Endothelial cell of umbilical vein (primary cell): ENCODE data around the gene LAMA5. TPM values are rescaled to one million over a fixed set of nuclear protein-coding genes. Genes with fewer than 3 reads are reported as not detected.

Experiments used
- BruUV-seq: library from RNA; stranded (reverse); fragments of 400-500 nt; replicated peaks from 2 replicates; lab custom pipeline; 2021; lab: Mats Ljungman, UMichigan
- CTCF ChIA-PET: fragments of 300-600, 350-600 bp; sonication (Branson Sonifier 250); formaldehyde crosslinking; loops from one replicate; lab custom pipeline; 2021; ENCODE audit warnings: antibody characterized with exemption, inconsistent platforms; lab: Charles Lee
- POLR2A ChIA-PET: fragments of 300-600, 350-600 bp; sonication (Branson Sonifier 250); formaldehyde crosslinking; loops from one replicate; lab custom pipeline; 2021; ENCODE audit warnings: antibody characterized with exemption, inconsistent platforms; lab: Charles Lee
- DNase-seq: peaks from one replicate; pipeline ENCODE4 v3.0.0-alpha.2; 2011; ENCODE audit warnings: low read depth, low spot score
- FAIRE-seq: peaks from 2 replicates; lab custom pipeline; 2011; peaks lifted over from hg19 to GRCh38; lab: Jason Lieb, UNC
- H2AFZ ChIP-seq: 2 replicates; pipeline ENCODE4 v1.6.0; 2012; ENCODE audit warnings: low read depth, low read length, control low read depth, inconsistent platforms
- H3K27ac ChIP-seq: 2 replicates; pipeline ENCODE4 v1.5.1; 2011; ENCODE audit warnings: low read depth, mild to moderate bottlenecking, control low read depth, low read length, moderate library complexity; ENCODE audit not compliant: insufficient read depth
- H3K27me3 ChIP-seq, 2 experiments: 2 replicates each; pipeline versions ENCODE4 v1.6.0 to v1.6.1; 2011; ENCODE audit warnings: low read length in 2 of 2, mixed read lengths in 1 of 2; ENCODE audit not compliant: control insufficient read depth in 2 of 2, insufficient read depth in 2 of 2
- H3K36me3 ChIP-seq, 2 experiments: 2 replicates in 1 of 2; 3 replicates in 1 of 2; pipeline ENCODE4 v1.5.1; 2011; ENCODE audit warnings: low read length in 2 of 2, mild to moderate bottlenecking in 1 of 2, moderate library complexity in 1 of 2; ENCODE audit not compliant: control insufficient read depth in 2 of 2, insufficient read depth in 2 of 2; ENCODE audit errors: extremely low read depth in 1 of 2
- H3K4me1 ChIP-seq: 3 replicates; pipeline ENCODE4 v1.5.1; 2011; ENCODE audit warnings: mild to moderate bottlenecking, low read length; ENCODE audit not compliant: control insufficient read depth, insufficient read depth; ENCODE audit errors: extremely low read depth
- H3K4me2 ChIP-seq: 2 replicates; pipeline ENCODE4 v1.6.1; 2011; ENCODE audit warnings: low read length, control low read depth, mixed read lengths; ENCODE audit not compliant: insufficient read depth
- H3K4me3 ChIP-seq, 3 experiments: fragments of 200-600 bp in 1 of 3; sonication (generic), shearing (Covaris generic) in 1 of 3; replicated peaks in 1 of 3; 2 replicates each; pipeline ENCODE4 v1.5.1; 2011 to 2016; ENCODE audit warnings: control low read depth in 3 of 3, low read length in 3 of 3, mild to moderate bottlenecking in 2 of 3, inconsistent platforms in 1 of 3, low read depth in 1 of 3, moderate library complexity in 1 of 3; ENCODE audit not compliant: insufficient read depth in 1 of 3
- H3K79me2 ChIP-seq: 2 replicates; pipeline ENCODE4 v1.6.0; 2012; ENCODE audit warnings: low read length, inconsistent platforms; ENCODE audit not compliant: control insufficient read depth, insufficient read depth
- H3K9ac ChIP-seq: replicated peaks from 2 replicates; pipeline ENCODE3; 2011; ENCODE audit warnings: low read length, control low read depth; ENCODE audit not compliant: insufficient read depth; ENCODE audit errors: extremely low read depth
- H3K9me1 ChIP-seq: replicated peaks from 3 replicates; pipeline ENCODE4 v1.6.0; 2011; ENCODE audit warnings: mild to moderate bottlenecking, low read length; ENCODE audit not compliant: control insufficient read depth, insufficient read depth; ENCODE audit errors: extremely low read depth
- H3K9me3 ChIP-seq: replicated peaks from 2 replicates; pipeline ENCODE4 v1.5.1; 2012; ENCODE audit warnings: low read length, inconsistent platforms; ENCODE audit not compliant: control insufficient read depth, insufficient read depth
- H4K20me1 ChIP-seq: replicated peaks from 2 replicates; pipeline ENCODE3; 2011; ENCODE audit warnings: mild to moderate bottlenecking, low read length; ENCODE audit not compliant: control insufficient read depth, insufficient read depth; ENCODE audit errors: extremely low read depth
- CTCF ChIP-seq, 2 donors: IDR thresholded peaks; 1 replicate in 1 of 2; 2 replicates in 1 of 2; pipeline ENCODE4 v1.5.1; 2011; ENCODE audit warnings: low read length in 2 of 2, mild to moderate bottlenecking in 2 of 2, moderate library complexity in 2 of 2, control low read depth in 1 of 2, inconsistent platforms in 1 of 2, low read depth in 1 of 2; ENCODE audit not compliant: insufficient read depth in 1 of 2; ENCODE audit errors: extremely low read depth in 1 of 2
- EZH2 ChIP-seq: IDR thresholded peaks from 2 replicates; pipeline ENCODE4 v1.6.1; 2012; ENCODE audit warnings: borderline replicate concordance, low read depth, mild to moderate bottlenecking, moderate library complexity, low read length, inconsistent platforms; ENCODE audit not compliant: severe bottlenecking
- FOS ChIP-seq: IDR thresholded peaks from 2 replicates; pipeline ENCODE4 v1.6.1; 2011; ENCODE audit warnings: mild to moderate bottlenecking, low read length, moderate library complexity, borderline replicate concordance; ENCODE audit not compliant: insufficient read depth
- GATA2 ChIP-seq: IDR thresholded peaks from 2 replicates; pipeline ENCODE4 v1.7.0; 2011; ENCODE audit warnings: low read depth, mild to moderate bottlenecking, moderate library complexity, mixed read lengths, low read length; ENCODE audit not compliant: insufficient read length, insufficient read depth
- JUN ChIP-seq: IDR thresholded peaks from 2 replicates; pipeline ENCODE4 v1.6.1; 2011; ENCODE audit warnings: borderline replicate concordance, low read depth; ENCODE audit not compliant: insufficient read length, insufficient read depth
- MAX ChIP-seq: IDR thresholded peaks from 2 replicates; pipeline ENCODE4 v1.6.1; 2011; ENCODE audit not compliant: insufficient read depth, insufficient read length
- MYC ChIP-seq: IDR thresholded peaks from one replicate; pipeline ENCODE4 v1.6.1; 2011; ENCODE audit warnings: mild to moderate bottlenecking, low read depth, low read length
- POLR2A ChIP-seq: IDR thresholded peaks from 2 replicates; pipeline ENCODE4 v1.6.1; 2012; ENCODE audit warnings: low read depth, mild to moderate bottlenecking, control low read depth, low read length
- POLR2AphosphoS5 ChIP-seq: IDR thresholded peaks from 2 replicates; pipeline ENCODE4 v1.6.1; 2012; ENCODE audit warnings: low read depth, mild to moderate bottlenecking, control low read depth, low read length, moderate library complexity; ENCODE audit not compliant: insufficient read depth
- dilution Hi-C: fragments of 300-500 bp; cut with MboI; formaldehyde crosslinking; loops from one replicate; pipeline ENCODE4 v1.15.0; 2019; ENCODE audit warnings: low sequenced_read_pairs; ENCODE audit not compliant: extremely low pct_ligation_motif_present
- intact Hi-C: fragments of 100-400 bp; cut with micrococcal nuclease; formaldehyde crosslinking; loops from one replicate; pipeline ENCODE4 v1.10.0; 2022
- polyA plus RNA-seq, 4 experiments: library from polyadenylated mRNA; depleted of rRNA in 3 of 4; stranded (reverse) in 3 of 4; unstranded in 1 of 4; fragments of >200 nt; gene quantifications; 2 replicates each; pipeline versions ENCODE4 v1.2.1 to v1.2.3, GENCODE V29; 2011 to 2012; ENCODE audit warnings: missing spikeins in 1 of 4
- total RNA-seq: library from RNA; stranded (reverse); gene quantifications from 2 replicates; pipeline ENCODE4 v1.2.3, GENCODE V29; 2021

LAMA5 gene
- total and polyA plus RNA-seq, 2 donors (not counting 3 experiments of a cell fraction or from before 2014, with no cell fraction given): 24.0 to 145 TPM

GRCh38 chr20:62408640-62409039 is 41.5 kb upstream of the LAMA5 start:
- no peaks in the 10 kb centered on the region for H3K36me3 ChIP-seq

More at GRCh38 chr20:62408640-62409039, 41.5 kb upstream of the LAMA5 start:
- dilution Hi-C loops: no loop called here
- peaks cover 11% of the 10 kb centered on the region for H3K4me1 ChIP-seq
- no peak overlapping the region for H3K27ac ChIP-seq
- no peaks in the 10 kb centered on the region for H3K9me3 ChIP-seq
- no peak overlapping the region for H2AFZ ChIP-seq
- no peak overlapping the region for H3K4me2 ChIP-seq
- intact Hi-C loops: loop anchor here (5.0 kb wide), 1 partner anchor 209 kb away; no protein-coding TSS in a partner anchor
- H3K27me3 ChIP-seq: no peaks in the 10 kb centered on the region
- H3K9me1 ChIP-seq: no peaks in the 10 kb centered on the region
- no peak overlapping the region for H3K4me3 ChIP-seq
- no peaks in the 10 kb centered on the region for H4K20me1 ChIP-seq
- H3K9ac ChIP-seq: no peak overlapping the region
- TF ChIP-seq MAX (no peak), MYC (no peak), POLR2A (no peak), FOS (no peak), EZH2 (no peak), JUN (no peak), CTCF (IDR thresholded peaks at IDR 0.05; ENCODE audit: extremely low read depth in 1 of 2, insufficient read depth in 1 of 2, low read depth in 1 of 2, low read length in 2 of 2) (no peak), POLR2AphosphoS5 (no peak), GATA2 (no peak)
- no peak for FAIRE-seq
- ChIA-PET CTCF (interaction anchor here (1.2 to 2.9 kb wide), 4 partner anchors 39 to 234 kb away, joined by 3 to 32 read pairs (median 7); partner anchors contain the start of gene SLCO4A1), POLR2A (no interaction called here)
- BruUV-seq: no TSS peak
- H3K79me2 ChIP-seq: peaks cover 7% of the 10 kb centered on the region
- no peak for DNase-seq
